HCT116 (cell line): ENCODE data around the gene TMA7. TPM values are rescaled to one million over a fixed set of nuclear protein-coding genes. Genes with fewer than 3 reads are reported as not detected.

Source experiments
- ATAC-seq: fragments of 200-7000 bp; cut with Tn5 transposase; 2 replicates; pipeline ENCODE4 v1.9.1; 2020; ENCODE audit warnings: mild to moderate bottlenecking, moderate library complexity
- BruUV-seq: library from RNA; stranded (reverse); fragments of 400-500 nt; replicated peaks from 2 replicates; lab custom pipeline; 2021; lab: Mats Ljungman, UMichigan
- CTCF ChIA-PET: fragments of 300-600 bp; sonication (Branson Sonifier 250); formaldehyde crosslinking; loops from one replicate; lab custom pipeline; 2021; ENCODE audit warnings: antibody characterized with exemption; lab: Charles Lee
- POLR2A ChIA-PET: fragments of 300-600, 350-600 bp; sonication (Branson Sonifier 250); formaldehyde crosslinking; loops from one replicate; lab custom pipeline; 2021; ENCODE audit warnings: antibody characterized with exemption; lab: Charles Lee
- RAD21 ChIA-PET, 2 experiments: fragments of 300-600 bp; sonication (Branson Sonifier 250); formaldehyde crosslinking; loops; one replicate each; lab custom pipeline; 2023; ENCODE audit warnings: low total read pairs in 2 of 2; ENCODE audit not compliant: uncharacterized antibody in 2 of 2, unreplicated experiment in 2 of 2, low non-redundant PET in 1 of 2; lab: Charles Lee
- DNase-seq: peaks from one replicate; pipeline ENCODE4 v3.0.0-alpha.2; 2010; ENCODE audit warnings: low read depth, low spot score
- H2AFZ ChIP-seq: fragments of 200-600 bp; shearing (Covaris generic), sonication (generic); 2 replicates; pipeline ENCODE4 v1.6.1; 2017; ENCODE audit warnings: low read depth, mixed run types, mixed read lengths, antibody characterized with exemption, low read length; ENCODE audit not compliant: poor library complexity, severe bottlenecking
- H3K27ac ChIP-seq: 2 replicates; pipeline ENCODE4 v1.5.1; 2012; ENCODE audit warnings: low read depth, low read length
- H3K27me3 ChIP-seq: fragments of 200-600 bp; sonication (generic); 2 replicates; pipeline ENCODE4 v1.6.1; 2016; ENCODE audit warnings: mixed run types, low read length, mixed read lengths; ENCODE audit not compliant: insufficient read depth
- H3K36me3 ChIP-seq, 2 experiments: fragments of 200-500 bp in 1 of 2; fragments of 200-600 bp in 1 of 2; sonication (Bioruptor generic) in 1 of 2; sonication (generic) in 1 of 2; 2 replicates each; pipeline versions ENCODE4 v1.5.1 to v1.6.1; 2014 to 2016; ENCODE audit warnings: low read length in 2 of 2, inconsistent platforms in 1 of 2, mixed read lengths in 1 of 2, mixed run types in 1 of 2; ENCODE audit not compliant: insufficient read depth in 2 of 2, control insufficient read depth in 1 of 2
- H3K4me1 ChIP-seq, 2 experiments: fragments of 200-600 bp in 1 of 2; sonication (generic) in 1 of 2; 2 replicates each; pipeline versions ENCODE4 v1.5.1 to v1.6.1; 2012 to 2017; ENCODE audit warnings: low read length in 2 of 2, inconsistent platforms in 1 of 2, mild to moderate bottlenecking in 1 of 2, mixed read lengths in 1 of 2, mixed run types in 1 of 2, moderate library complexity in 1 of 2; ENCODE audit not compliant: insufficient read depth in 2 of 2, control insufficient read depth in 1 of 2
- H3K4me2 ChIP-seq: fragments of 200-600 bp; sonication (generic); 2 replicates; pipeline ENCODE4 v1.6.1; 2017; ENCODE audit warnings: mixed run types, low read length, mixed read lengths
- H3K4me3 ChIP-seq, 2 experiments: fragments of 200-600 bp in 1 of 2; sonication (generic) in 1 of 2; replicated peaks in 1 of 2; 2 replicates each; pipeline ENCODE4 v1.5.1; 2011 to 2016; ENCODE audit warnings: low read length in 2 of 2, control low read depth in 1 of 2, low read depth in 1 of 2, mild to moderate bottlenecking in 1 of 2, mixed read lengths in 1 of 2, mixed run types in 1 of 2
- H3K79me2 ChIP-seq: fragments of 200-600 bp; sonication (generic); 2 replicates; pipeline ENCODE4 v1.6.1; 2017; ENCODE audit warnings: mild to moderate bottlenecking, mixed run types, low read length, moderate library complexity, mixed read lengths; ENCODE audit not compliant: insufficient read depth
- H3K9ac ChIP-seq: fragments of 200-600 bp; sonication (generic); 2 replicates; pipeline ENCODE4 v1.6.1; 2016; ENCODE audit warnings: low read length, mixed read lengths
- H3K9me2 ChIP-seq: fragments of 200-600 bp; sonication (generic), shearing (Covaris generic); 2 replicates; pipeline ENCODE4 v1.6.1; 2017; ENCODE audit warnings: mixed run types, mild to moderate bottlenecking, moderate library complexity; ENCODE audit not compliant: insufficient read depth
- H3K9me3 ChIP-seq, 2 experiments: fragments of 200-500 bp in 1 of 2; fragments of 200-600 bp in 1 of 2; sonication (Bioruptor generic) in 1 of 2; sonication (generic) in 1 of 2; 2 replicates each; pipeline ENCODE4 v1.6.1; 2014 to 2017; ENCODE audit warnings: low read length in 2 of 2, mixed read lengths in 2 of 2, inconsistent platforms in 1 of 2, low read depth in 1 of 2, mild to moderate bottlenecking in 1 of 2, mixed run types in 1 of 2, moderate library complexity in 1 of 2; ENCODE audit not compliant: control insufficient read depth in 1 of 2, insufficient read depth in 1 of 2
- H4K20me1 ChIP-seq: fragments of 200-600 bp; sonication (generic), shearing (Covaris generic); 2 replicates; pipeline ENCODE4 v1.6.1; 2017; ENCODE audit warnings: mixed run types, mild to moderate bottlenecking, moderate library complexity; ENCODE audit not compliant: insufficient read depth
- CTCF ChIP-seq, 3 experiments: fragments of 200-600 bp in 1 of 3; sonication (generic) in 1 of 3; IDR thresholded peaks in 2 of 3; conservative IDR thresholded peaks in 1 of 3; 2 replicates each; pipeline ENCODE4 v1.5.1; 2012 to 2017; ENCODE audit warnings: low read depth in 2 of 3, low read length in 2 of 3, antibody characterized with exemption in 1 of 3, borderline replicate concordance in 1 of 3, control low read depth in 1 of 3, mild to moderate bottlenecking in 1 of 3, mixed read lengths in 1 of 3, mixed run types in 1 of 3, moderate library complexity in 1 of 3; ENCODE audit not compliant: insufficient read depth in 1 of 3
- EGR1 ChIP-seq: IDR thresholded peaks from 2 replicates; pipeline ENCODE4 v1.6.1; 2012; ENCODE audit warnings: low read depth
- EZH2phosphoT487 ChIP-seq: fragments of 200-600 bp; IDR thresholded peaks from 2 replicates; pipeline ENCODE4 v1.6.1; 2018; ENCODE audit warnings: antibody characterized with exemption, borderline replicate concordance
- FOSL1 ChIP-seq: IDR thresholded peaks from 2 replicates; pipeline ENCODE4 v1.6.1; 2012; ENCODE audit warnings: low read depth
- POLR2A ChIP-seq: IDR thresholded peaks from 2 replicates; pipeline ENCODE4 v1.7.0; 2011; ENCODE audit warnings: borderline replicate concordance; ENCODE audit not compliant: insufficient read depth, insufficient read length; ENCODE audit errors: extremely low read depth
- SIN3A ChIP-seq: IDR thresholded peaks from 2 replicates; pipeline ENCODE4 v1.6.1; 2012; ENCODE audit warnings: low read depth
- TCF7L2 ChIP-seq: IDR thresholded peaks from 2 replicates; pipeline ENCODE4 v1.7.0; 2011; ENCODE audit warnings: borderline replicate concordance, inconsistent platforms; ENCODE audit not compliant: insufficient read depth, insufficient read length; ENCODE audit errors: extremely low read depth
- YY1 ChIP-seq: IDR thresholded peaks from 2 replicates; pipeline ENCODE4 v1.6.1; 2011; ENCODE audit warnings: low read length, low read depth, moderate library complexity, mild to moderate bottlenecking; ENCODE audit not compliant: insufficient replicate concordance; ENCODE audit errors: extremely low read depth
- ZNF274 ChIP-seq: fragments of 200-500 bp; sonication (Bioruptor generic); IDR thresholded peaks from 2 replicates; pipeline ENCODE4 v1.6.1; 2014; ENCODE audit warnings: mild to moderate bottlenecking, low read depth, low read length, inconsistent platforms
- intact Hi-C: fragments of 100-400 bp; cut with micrococcal nuclease; formaldehyde crosslinking; loops from 2 replicates; pipeline ENCODE4 v1.10.0; 2022
- total RNA-seq: library from RNA; stranded (reverse); gene quantifications from one replicate; pipeline ENCODE4 v1.2.1, GENCODE V29; 2021; ENCODE audit not compliant: unreplicated experiment

TMA7 gene
- total RNA-seq, 1 experiment from 2014 or later, result 334 TPM

- Histone ChIP-seq H3K4me2 (no peak overlapping the region), H3K4me3 (no peak overlapping the region), H3K9me3 (no peaks in the 10 kb centered on the region), H3K27me3 (no peaks in the 10 kb centered on the region), H3K36me3 (peaks cover 2 to 3% of the 10 kb centered on the region in 2 experiments; a peak in 2 of 4 replicates), H3K27ac (no peak overlapping the region), H3K79me2 (no peaks in the 10 kb centered on the region), H3K4me1 (peaks cover 14 to 36% of the 10 kb centered on the region in 2 experiments), H3K9me2 (no peaks in the 10 kb centered on the region), H4K20me1 (no peaks in the 10 kb centered on the region), H2AFZ (no peak overlapping the region), H3K9ac (no peak overlapping the region)
- ChIA-PET RAD21 (no interaction called here), POLR2A (no interaction called here), CTCF (interaction anchor here (8.0 kb wide), 1 partner anchor 30 kb away, joined by 386 read pairs; no protein-coding TSS in a partner anchor)
- ATAC-seq (no peak), DNase-seq (no peak)
- no TSS peak for BruUV-seq
- TF ChIP-seq POLR2A (no peak), FOSL1 (no peak), YY1 (no peak), EZH2phosphoT487 (no peak), SIN3A (no peak), CTCF (IDR thresholded peaks at IDR 0.05 in 2 of 3, conservative IDR thresholded peaks at IDR 0.05 in 1 of 3; ENCODE audit: borderline replicate concordance in 1 of 3, insufficient read depth in 1 of 3, low read depth in 2 of 3, low read length in 2 of 3) (no peak), EGR1 (no peak), ZNF274 (no peak), TCF7L2 (no peak)
- intact Hi-C loops, result no loop called here
These were observed 34.6 kb upstream of the TMA7 start for GRCh38 chr3:48405343-48405881.
